ENCODE measurements around the gene MYH13. TPM values are rescaled to one million over a fixed set of nuclear protein-coding genes. Genes with fewer than 3 reads are reported as not detected.

Gene MYH13
- total RNA-seq, 1 experiment from 2014 or later: not detected

DNA sequence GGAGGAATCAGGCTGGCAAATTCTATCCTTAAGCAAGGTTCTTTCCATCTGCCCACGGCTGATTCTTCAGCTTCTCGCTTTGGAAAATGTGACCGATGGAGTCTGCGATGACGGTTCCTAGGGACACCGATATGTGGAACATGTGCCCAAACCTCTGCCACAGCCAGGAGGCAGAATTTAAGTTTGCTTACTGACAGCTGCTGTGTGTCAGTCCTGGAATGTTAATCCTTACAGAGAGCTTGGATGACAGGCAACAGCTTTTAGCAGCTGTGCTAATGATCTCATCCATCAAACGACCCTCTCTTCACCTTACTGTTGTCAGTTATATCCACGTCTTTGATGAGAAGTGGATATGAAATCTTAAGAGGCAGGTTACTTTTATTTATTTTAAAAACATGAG, 11.4 kb upstream of the MYH13 start:
- BruUV-seq (replicated peaks): no TSS peak
- intact Hi-C loops (cut with micrococcal nuclease): no loop called here
- CTCF ChIA-PET: no interaction called here

DNA sequence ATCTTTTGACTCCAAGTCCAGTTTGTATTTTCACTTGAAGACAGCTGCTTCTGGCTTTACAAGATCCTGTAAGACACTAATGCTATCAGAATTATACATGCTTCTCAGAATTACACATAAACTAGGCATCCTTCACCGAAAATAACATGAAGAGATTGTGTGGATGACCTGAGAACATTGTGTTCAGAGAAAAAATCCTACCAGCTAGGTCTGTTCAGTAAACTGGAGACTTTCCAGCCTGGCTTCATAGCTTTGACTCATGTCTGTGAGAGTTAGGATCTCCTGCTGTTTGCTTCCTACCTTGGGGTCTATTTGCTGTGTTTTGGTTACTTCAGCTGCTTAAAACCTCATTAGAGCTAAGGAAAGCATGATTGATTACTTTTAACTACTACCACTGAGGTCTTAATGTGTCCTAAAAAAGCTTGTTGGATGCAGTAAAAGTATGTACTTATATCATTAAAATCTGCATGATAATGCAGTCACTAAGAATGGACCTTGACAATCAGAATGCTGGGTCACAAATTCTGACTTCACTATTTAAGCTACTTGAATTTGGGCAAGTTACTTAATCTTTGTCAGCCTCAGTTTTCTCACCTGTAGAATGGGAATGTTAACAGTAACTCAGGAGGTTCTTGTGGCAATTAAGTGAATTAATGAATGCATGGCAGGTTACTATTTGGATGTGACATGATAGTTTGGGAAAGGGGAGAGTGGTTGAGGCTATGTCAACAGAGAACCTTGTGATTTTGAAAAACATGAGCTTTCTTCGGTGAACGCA, 8.0 kb upstream of the MYH13 start:
- Mint-ChIP-seq H3K4me3 (ENCODE audit: unreplicated experiment) (no peak overlapping the region), H3K4me1 (ENCODE audit: insufficient read depth, unreplicated experiment) (no peaks in the 10 kb centered on the region), H3K36me3 (ENCODE audit: insufficient read depth, unreplicated experiment) (no peaks in the 10 kb centered on the region), H3K27ac (ENCODE audit: low read depth, unreplicated experiment) (no peak overlapping the region), H3K27me3 (ENCODE audit: insufficient read depth, unreplicated experiment) (no peaks in the 10 kb centered on the region), H3K9me3 (ENCODE audit: unreplicated experiment) (no peaks in the 10 kb centered on the region)
- intact Hi-C loops (cut with micrococcal nuclease): no loop called here
- TF ChIP-seq, protein P1, sequence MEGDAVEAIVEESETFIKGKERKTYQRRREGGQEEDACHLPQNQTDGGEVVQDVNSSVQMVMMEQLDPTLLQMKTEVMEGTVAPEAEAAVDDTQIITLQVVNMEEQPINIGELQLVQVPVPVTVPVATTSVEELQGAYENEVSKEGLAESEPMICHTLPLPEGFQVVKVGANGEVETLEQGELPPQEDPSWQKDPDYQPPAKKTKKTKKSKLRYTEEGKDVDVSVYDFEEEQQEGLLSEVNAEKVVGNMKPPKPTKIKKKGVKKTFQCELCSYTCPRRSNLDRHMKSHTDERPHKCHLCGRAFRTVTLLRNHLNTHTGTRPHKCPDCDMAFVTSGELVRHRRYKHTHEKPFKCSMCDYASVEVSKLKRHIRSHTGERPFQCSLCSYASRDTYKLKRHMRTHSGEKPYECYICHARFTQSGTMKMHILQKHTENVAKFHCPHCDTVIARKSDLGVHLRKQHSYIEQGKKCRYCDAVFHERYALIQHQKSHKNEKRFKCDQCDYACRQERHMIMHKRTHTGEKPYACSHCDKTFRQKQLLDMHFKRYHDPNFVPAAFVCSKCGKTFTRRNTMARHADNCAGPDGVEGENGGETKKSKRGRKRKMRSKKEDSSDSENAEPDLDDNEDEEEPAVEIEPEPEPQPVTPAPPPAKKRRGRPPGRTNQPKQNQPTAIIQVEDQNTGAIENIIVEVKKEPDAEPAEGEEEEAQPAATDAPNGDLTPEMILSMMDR (IDR thresholded peaks at IDR 0.05; ENCODE audit: unreplicated experiment): no peak
- POLR2A ChIA-PET: no interaction called here
- BruUV-seq (replicated peaks): no TSS peak
- CTCF ChIA-PET: interaction anchor here (0.6 to 1.2 kb wide), 2 partner anchors 52 to 331 kb away, joined by 3 read pairs; no protein-coding TSS in a partner anchor
- DNase-seq (ENCODE audit: unreplicated experiment): no peak

More for the DNA sequence above, 11.4 kb upstream of the MYH13 start:
- H3K4me1 Mint-ChIP-seq (ENCODE audit: insufficient read depth, unreplicated experiment): no peaks in the 10 kb centered on the region
- H3K27ac Mint-ChIP-seq (ENCODE audit: low read depth, unreplicated experiment): no peak overlapping the region
- peaks cover 13% of the 10 kb centered on the region for H3K27me3 Mint-ChIP-seq (ENCODE audit: insufficient read depth, unreplicated experiment)
- TF ChIP-seq, protein P1 (IDR thresholded peaks at IDR 0.05; ENCODE audit: unreplicated experiment): no peak
- H3K36me3 Mint-ChIP-seq (ENCODE audit: insufficient read depth, unreplicated experiment): no peaks in the 10 kb centered on the region
- no peak overlapping the region for H3K4me3 Mint-ChIP-seq (ENCODE audit: unreplicated experiment)
- no peak for DNase-seq (ENCODE audit: unreplicated experiment)
- H3K9me3 Mint-ChIP-seq (ENCODE audit: unreplicated experiment): no peaks in the 10 kb centered on the region
- POLR2A ChIA-PET: no interaction called here

DNA sequence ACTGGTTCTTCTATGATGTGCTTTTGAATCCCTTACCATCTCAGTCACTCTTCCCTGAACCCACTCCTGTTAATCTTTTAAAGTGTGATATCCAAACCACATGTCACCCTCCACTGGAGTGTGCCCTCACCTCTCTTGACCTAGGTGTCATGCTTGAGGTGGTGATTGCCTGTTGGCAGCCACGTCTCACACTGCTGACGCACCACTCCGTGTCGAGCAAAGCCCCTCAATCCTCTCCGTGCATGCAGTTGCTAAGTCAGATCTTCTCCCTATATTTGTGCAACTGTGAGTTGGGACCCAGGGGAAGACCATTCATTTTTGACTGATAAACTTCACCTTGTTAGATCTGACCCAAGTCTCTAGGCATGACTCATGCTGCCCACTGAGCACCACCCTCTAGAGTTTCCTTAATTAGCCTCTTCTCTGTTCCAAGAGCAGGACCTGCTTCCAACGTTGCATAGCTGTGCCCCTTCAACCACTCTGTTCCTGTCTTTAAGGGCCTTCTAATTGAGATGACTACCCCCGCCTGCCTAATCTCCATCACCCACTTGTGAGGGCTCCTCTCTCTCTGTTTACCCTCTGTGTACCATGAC, 2.7 kb downstream of the MYH13 start:
- ChIA-PET POLR2A (no interaction called here), CTCF (interaction anchor here (0.7 kb wide), 1 partner anchor 280 kb away, joined by 3 read pairs; no protein-coding TSS in a partner anchor)
- TF ChIP-seq, protein P1 (IDR thresholded peaks at IDR 0.05; ENCODE audit: unreplicated experiment): no peak
- no peak for DNase-seq (ENCODE audit: unreplicated experiment)
- H3K4me3 Mint-ChIP-seq (ENCODE audit: unreplicated experiment): no peak overlapping the region
- no TSS peak for BruUV-seq (replicated peaks)
- peaks cover 29% of the 10 kb centered on the region for H3K27me3 Mint-ChIP-seq (ENCODE audit: insufficient read depth, unreplicated experiment)
- H3K36me3 Mint-ChIP-seq (ENCODE audit: insufficient read depth, unreplicated experiment): no peaks in the 10 kb centered on the region
- H3K27ac Mint-ChIP-seq (ENCODE audit: low read depth, unreplicated experiment): no peak overlapping the region
- peaks cover 7% of the 10 kb centered on the region for H3K4me1 Mint-ChIP-seq (ENCODE audit: insufficient read depth, unreplicated experiment)
- H3K9me3 Mint-ChIP-seq (ENCODE audit: unreplicated experiment): peaks cover 18% of the 10 kb centered on the region
- intact Hi-C loops (cut with micrococcal nuclease): no loop called here

DNA sequence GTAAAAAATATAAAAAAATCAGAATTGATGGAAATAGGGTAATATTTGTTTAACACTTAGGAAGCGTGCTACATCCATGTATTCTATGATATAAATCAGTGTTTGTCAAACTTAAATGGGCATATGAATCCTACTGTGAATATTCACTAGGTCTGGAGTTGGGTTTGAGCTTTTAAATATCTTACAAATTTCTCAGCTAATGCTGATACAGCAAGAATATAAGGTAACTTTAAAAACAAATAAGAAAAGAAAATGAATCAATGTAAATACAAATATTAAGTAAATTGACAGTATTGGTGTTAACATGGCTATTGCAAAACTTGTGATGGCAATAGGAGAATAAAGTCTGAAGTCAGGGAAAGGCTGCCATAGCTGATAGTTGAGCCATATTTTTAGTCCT, 3.6 kb downstream of the MYH13 start:
- ChIA-PET POLR2A (interaction anchor here (0.7 kb wide), 1 partner anchor 424 kb away, joined by 3 read pairs; no protein-coding TSS in a partner anchor), CTCF (interaction anchor here (1.2 kb wide), 1 partner anchor 248 kb away, joined by 3 read pairs; no protein-coding TSS in a partner anchor)
- no TSS peak for BruUV-seq (replicated peaks)
- TF ChIP-seq, protein P1 (IDR thresholded peaks at IDR 0.05; ENCODE audit: unreplicated experiment): no peak
- intact Hi-C loops (cut with micrococcal nuclease): no loop called here
- Mint-ChIP-seq H3K36me3 (ENCODE audit: insufficient read depth, unreplicated experiment) (no peaks in the 10 kb centered on the region), H3K27me3 (ENCODE audit: insufficient read depth, unreplicated experiment) (peaks cover 36% of the 10 kb centered on the region), H3K27ac (ENCODE audit: low read depth, unreplicated experiment) (no peak overlapping the region), H3K9me3 (ENCODE audit: unreplicated experiment) (peaks cover 18% of the 10 kb centered on the region), H3K4me1 (ENCODE audit: insufficient read depth, unreplicated experiment) (peaks cover 7% of the 10 kb centered on the region), H3K4me3 (ENCODE audit: unreplicated experiment) (no peak overlapping the region)
- no peak for DNase-seq (ENCODE audit: unreplicated experiment)

Data from MCF 10A (cell line).